GM19035 (cell line): ENCODE results near the gene PDE3A.
"Not testable (repeated sequence)": the region's sequence is repeated elsewhere in the genome, so short reads cannot be mapped to it uniquely, and the experiment has no call there.

ENCODE experiments used
- ATAC-seq: cut with Tn5 transposase; IDR thresholded peaks from one replicate; pipeline ENCODE4 v1.9.1; 2021; ENCODE audit not compliant: unreplicated experiment

PDE3A gene

DNA sequence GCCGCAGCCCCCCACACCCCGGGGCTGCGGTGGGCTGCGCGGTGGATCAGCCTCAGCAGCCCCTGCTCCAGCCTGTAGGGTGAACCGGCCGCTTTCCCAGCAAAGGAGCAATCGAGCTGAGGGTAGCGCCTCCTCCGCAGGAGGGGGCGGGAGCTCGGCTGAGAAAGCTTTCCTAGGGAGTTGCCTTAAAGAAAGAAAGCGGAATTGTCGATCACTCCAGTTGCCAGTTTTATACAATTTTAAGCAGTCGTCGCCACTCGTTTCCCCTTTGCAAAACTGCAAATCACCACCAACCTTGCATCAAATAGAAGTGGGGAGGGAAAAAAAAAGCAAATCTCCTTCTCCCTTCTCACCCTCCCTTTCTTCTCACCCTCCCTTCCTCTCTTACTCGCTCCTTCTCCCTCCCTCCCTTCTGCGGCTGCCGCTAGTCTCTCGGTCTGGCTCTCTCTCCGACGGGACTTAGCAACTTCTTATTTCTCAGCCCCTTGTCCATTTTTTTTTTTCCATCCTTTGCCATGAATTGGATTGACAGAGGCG is at the start of gene PDE3A:
PDE3A (plus strand) TSS at position 424 of the 537 bp plus-strand sequence. CDS start 748 bp downstream, outside the sequence.
- ATAC-seq = no peak

DNA sequence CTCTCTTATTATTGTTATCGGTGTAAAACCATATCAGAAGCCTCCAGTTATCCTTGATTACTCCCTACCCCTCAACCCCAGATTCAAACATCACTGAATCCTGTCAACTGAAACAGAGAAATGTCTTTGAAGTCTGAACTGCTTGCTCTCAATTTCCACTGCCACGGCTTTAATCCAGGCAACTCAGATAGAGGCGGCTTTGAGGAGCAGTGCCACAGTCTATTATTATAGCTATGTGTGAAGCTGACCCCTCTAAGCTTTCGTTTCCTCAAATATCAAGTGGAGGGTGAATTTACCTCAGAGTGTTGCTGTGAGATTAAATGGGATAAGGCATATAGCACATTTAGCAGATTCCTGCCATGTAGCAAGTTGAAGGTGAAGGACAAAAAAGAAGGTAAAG is 49.0 kb upstream of the PDE3A start:
- ATAC-seq = no peak

DNA sequence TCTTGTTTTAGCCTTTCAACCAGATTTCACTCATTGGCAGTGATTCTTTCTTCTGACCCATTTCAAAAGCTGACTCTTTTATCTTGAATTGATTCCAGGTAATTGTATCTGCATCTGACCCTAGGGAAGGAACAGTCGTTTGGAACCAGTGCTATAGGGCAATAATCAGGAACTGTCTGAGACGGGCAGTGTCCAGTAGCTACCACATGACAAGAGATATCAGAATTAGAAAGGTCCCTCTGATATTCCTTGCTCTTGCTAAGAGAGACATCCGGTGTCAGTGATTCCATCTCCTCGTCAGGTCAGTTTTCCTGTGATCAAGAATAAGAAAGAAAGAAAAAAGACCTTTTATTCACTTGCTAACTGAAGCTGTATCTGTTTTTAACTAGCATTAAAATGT is 47.8 kb upstream of the PDE3A start:
- ATAC-seq = no peak

DNA sequence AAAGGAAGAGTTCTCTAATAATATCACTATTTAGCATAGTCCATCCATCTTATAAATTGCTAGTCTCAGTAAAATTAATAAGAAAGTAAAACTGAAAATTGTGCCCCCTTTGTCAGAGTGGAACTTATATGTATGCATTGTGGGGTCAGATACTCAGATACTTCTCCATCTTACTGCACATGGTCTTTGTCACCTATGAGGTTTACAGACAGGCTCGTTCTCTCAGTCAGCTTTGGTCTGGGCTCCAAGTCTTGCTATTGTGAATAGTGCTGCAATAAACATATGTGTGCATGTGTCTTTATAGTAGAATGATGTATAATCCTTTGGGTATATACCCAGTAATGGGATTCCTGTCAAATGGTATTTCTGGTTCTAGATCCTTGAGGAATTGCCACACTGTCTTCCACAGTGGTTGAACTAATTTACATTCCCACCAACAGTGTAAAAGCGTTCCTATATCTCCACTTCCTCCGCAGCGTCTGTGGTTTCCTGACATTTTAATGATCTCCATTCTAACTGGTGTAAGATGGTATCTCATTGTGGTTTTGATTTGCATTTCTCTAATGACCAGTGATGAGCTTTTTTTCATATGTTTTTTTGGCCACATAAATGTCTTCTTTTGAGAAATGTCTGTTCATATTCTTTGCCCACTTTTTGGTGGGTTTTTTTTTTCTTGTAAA is 37.4 kb upstream of the PDE3A start:
- ATAC-seq = not testable (repeated sequence)

DNA sequence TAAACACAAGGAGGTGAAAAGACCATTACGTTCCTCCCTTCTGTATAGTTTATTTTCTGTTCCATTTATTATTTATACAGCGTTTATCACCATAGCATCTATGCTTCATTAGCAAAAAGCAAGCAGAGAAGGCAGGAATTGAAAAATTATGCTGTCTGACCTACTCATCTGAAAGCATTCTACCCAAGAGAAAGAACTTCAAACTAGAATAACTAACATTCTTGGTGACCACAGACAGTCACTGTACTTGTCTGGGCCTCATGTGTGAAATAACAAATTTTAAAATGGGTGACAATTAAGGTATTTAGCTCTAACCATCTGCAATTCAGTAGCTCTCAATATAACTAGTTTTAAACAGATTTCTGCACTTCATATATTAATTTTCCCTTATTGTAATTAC is 29.3 kb upstream of the PDE3A start:
- no peak for ATAC-seq

DNA sequence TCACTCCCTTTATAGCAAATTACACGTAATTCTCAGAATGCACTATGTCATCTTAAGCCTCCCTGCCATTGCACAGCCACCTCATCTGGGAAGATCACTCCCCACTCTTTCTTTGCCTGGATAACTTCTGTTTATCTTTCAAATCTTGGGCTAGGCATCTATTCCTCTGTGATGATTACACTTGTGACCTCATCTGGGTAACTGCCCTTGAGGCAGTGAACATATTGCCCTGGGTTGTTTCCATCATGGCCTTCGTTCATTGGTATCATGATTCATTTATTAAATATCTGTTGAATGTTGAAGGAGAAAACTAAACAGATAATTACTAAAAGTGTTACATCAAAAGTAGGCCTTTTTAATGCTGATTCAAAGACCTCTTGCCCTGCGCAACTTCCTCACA is 26.2 kb upstream of the PDE3A start:
- ATAC-seq = no peak

DNA sequence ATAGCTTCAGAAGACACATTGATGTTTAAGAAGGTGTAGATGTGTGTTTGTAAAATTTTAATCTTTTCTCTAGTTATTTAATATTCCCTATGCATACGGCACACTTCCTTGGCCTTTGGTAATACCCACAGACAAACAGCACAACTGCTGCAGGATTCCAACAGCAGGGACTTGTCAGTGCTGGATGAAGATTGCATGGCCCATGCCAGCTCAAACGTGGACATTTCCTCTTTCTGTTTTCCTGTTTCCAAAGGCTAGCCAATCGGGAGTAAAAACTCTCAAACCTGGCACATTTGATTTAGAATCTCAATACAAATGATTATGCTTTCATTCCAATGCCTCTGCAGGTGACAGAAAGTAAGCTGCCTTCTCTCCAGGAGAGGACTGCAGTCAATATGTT is 22.5 kb upstream of the PDE3A start:
- no peak for ATAC-seq

DNA sequence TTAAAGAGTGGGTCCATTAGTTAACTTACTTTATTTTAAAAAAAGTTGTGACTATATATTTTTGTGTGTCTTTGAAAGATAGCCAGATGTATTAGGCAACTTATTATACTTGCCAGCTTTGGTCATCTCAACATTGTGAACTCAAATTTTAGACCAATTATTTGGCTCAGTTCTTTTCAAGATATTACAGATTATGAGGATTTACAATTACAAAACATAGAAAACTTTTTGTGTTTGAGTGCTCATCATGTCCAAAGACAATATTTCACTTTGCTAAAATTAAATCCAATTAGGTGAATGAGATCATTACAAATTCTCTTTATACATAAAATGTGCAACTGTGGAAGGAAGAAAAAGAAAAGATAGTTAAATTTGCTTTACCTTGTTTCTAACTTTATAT is 18.3 kb upstream of the PDE3A start:
- no peak for ATAC-seq

DNA sequence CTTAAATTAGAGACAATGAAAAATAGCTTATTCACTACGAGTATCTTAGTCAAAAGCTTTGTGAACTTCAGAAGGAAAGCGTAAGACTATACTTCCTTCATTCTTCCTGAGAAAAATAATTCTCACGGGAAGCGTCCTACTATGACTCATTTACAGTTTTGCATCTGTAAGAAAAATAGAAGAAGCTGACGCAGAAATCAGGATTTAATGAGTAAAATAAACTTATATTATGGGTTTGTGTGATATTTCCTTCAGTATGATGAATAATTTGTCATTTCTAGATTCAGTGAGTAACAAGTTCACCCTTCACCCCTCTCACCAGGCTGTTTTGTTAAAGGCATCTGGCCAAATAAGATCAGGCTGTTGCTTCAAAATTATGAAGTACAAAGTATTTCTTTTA is 17.8 kb upstream of the PDE3A start:
- ATAC-seq = no peak

DNA sequence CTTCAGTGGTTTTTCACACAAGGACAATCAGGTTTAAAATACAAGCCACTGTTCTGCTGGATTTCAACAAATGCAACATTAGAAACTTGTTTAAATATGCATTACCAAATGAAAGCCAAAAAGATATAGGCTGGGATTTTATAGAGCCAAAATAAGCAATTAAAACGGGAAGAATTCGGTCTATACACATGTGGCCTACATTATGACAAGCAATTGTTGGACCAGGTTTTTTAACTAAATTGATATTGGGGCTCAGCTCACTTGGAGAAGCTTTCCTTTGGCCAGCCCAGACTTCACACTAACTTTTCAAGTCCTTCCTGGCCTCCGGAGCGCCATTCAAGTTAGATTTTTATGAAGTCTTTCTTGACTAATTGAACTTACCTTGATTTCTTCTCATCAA is 16.9 kb upstream of the PDE3A start:
- ATAC-seq = no peak

DNA sequence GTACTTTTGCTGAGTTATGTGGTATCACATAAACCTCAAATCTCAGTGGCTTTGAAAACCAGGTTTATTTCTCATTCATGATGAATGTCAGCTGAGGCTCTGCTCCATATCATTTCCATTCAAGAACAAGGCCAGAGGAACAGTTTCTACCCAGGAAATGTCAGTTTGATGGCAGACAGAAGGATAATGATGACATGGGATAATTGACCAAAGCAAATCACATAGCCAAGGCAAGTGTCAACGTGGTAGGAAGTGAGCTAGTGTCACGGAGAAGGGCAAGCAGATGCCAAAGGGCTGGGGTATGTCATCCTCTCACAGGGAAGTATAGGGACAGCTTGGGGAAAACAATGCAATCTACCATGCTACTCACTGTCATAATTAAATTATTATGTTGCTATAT is 12.3 kb upstream of the PDE3A start:
- ATAC-seq = no peak

DNA sequence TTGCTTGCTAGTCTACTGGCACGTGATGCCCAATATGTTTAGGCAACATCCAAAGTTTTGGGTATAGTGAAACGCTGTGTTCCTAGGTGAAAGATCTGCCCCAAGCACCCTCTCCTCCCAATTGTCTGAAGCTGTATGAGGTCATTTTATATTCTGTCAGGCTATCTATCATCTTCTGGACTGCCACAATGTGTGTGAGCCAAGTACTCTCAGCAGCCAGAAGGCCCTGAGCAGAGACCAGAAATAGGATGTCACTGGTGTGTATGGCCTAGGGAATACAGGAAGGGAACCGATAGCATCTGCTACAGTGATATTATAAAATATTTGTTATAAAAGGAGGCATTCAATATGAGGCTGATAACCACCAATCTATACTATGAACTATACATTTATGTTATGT is 7.9 kb upstream of the PDE3A start:
- no peak for ATAC-seq

DNA sequence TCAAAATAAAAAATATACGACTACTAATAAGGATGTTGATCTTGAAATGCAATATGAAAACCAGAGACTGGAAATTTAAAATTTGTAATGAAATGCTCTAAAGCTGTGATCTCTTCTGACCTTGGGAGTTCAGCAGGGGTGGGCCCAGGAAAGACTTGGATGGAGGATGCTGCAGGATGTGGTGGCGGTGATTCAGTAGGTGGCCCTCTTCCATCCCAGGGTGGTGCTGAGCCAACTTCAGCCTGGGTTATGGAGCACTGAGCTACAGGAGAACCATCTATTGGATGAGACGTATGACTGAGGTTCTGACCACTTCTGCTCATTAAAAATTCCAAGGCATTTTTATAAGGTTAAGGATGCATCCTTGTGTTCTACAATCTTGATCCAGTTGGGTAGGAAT is 6.9 kb upstream of the PDE3A start:
- no peak for ATAC-seq

DNA sequence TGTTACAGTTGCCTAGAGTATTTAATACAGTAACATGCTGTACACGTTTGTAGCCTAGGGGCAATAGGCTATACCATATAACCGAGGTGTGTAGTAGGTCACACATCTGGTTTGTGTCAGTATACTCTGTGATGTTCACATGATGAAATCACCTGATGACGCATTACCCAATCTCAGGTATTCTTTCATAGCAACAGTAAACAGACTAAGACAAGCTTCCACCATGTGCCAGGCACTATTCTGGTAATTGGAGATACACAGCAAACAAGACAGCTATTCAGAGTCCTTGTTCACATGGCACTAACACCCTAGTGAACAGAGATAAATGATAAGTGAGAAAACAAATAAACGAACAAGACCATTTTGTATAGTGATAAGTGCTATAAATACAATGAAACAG is 3.8 kb upstream of the PDE3A start:
- ATAC-seq = no peak

DNA sequence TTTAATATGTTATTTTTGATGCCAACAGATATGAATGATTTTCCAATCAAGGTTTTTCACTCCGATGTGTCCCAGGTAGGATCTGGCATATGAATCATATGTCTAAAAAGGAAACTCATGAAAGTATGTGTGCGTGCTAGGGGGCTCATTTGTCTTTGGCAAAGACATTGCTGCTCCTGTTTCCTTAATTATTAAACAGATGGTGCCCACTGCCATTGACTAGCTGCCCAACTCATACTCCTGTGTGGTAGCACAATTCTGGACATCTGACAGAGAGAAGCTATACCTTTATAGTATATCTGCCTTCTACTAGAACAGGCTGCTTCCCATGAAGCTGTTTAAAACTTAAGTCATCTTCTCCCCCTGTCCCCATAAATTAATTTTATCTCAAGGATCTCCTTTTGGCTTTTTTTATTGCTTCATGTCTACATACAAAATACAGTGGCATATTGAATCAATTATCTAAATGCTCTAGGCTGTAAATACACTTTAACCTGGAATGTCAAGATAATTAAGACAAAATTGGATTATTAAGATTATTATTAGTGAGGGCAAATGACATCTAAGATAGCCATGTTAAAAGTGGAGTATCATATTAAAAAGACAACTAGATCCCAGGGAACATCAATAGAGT is 1.4 kb upstream of the PDE3A start:
- ATAC-seq = no peak

DNA sequence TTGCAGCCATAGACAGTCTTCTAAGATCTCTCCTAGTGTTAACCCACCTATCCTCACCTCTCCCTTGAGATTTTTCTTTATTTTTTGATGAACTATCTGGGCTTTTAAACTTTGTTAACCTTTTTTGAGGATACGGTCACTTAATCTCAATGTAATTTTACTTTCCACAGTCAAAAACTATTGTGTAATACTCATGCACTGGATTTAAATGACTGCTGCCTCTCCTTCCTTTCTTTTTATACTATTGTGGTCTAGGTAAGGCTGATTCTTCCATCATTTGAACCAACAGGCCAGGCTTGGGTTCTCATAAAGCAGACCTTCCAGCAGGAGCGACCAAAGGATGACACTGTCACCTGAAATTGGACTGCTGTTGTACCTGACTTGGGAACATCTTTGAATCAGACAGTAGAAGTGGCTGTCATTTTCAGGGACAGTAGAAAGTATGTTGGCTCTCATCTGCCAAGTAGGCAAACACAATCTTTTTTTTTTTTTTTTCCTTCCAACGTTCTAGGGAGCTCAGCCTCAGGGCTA is 689 bp upstream of the PDE3A start:
- no peak for ATAC-seq

DNA sequence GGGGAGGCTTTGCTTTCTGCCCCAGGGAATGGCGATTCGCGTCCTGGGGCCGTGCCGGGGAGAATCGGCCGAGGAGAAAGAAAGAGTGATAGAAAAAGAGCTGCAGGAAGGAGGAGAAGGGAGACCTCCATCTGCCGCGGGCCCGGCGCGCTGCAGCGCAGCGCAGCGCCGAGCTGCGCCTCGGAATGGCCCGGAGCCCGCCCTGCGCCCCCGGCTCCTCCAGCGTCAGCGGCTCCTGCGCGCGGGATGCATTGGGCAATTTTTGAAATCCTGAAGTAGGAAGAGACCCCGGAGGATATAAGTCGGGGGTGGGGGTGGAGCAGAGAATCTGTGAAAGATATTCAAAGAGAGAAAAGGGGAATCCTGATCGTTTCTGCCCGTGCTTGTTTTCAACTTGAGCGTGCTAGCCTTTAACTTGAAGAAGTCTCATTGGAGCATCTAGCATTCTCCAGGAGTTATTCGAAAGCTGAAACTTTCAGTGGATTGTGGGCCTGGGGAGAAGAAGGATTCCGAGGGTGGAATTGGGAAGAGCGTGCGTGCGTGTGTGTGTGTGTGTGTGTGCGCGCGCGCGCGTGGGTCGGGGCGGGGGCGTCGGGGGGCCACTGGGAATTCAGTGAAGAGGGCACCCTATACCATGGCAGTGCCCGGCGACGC is 441 bp downstream of the PDE3A start:
- ATAC-seq = no peak

DNA sequence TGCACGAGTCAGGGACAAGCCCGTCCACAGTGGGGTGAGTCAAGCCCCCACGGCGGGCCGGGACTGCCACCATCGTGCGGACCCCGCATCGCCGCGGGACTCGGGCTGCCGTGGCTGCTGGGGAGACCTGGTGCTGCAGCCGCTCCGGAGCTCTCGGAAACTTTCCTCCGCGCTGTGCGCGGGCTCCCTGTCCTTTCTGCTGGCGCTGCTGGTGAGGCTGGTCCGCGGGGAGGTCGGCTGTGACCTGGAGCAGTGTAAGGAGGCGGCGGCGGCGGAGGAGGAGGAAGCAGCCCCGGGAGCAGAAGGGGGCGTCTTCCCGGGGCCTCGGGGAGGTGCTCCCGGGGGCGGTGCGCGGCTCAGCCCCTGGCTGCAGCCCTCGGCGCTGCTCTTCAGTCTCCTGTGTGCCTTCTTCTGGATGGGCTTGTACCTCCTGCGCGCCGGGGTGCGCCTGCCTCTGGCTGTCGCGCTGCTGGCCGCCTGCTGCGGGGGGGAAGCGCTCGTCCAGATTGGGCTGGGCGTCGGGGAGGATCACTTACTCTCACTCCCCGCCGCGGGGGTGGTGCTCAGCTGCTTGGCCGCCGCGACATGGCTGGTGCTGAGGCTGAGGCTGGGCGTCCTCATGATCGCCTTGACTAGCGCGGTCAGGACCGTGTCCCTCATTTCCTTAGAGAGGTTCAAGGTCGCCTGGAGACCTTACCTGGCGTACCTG is 1.1 kb downstream of the PDE3A start:
- ATAC-seq = no peak

DNA sequence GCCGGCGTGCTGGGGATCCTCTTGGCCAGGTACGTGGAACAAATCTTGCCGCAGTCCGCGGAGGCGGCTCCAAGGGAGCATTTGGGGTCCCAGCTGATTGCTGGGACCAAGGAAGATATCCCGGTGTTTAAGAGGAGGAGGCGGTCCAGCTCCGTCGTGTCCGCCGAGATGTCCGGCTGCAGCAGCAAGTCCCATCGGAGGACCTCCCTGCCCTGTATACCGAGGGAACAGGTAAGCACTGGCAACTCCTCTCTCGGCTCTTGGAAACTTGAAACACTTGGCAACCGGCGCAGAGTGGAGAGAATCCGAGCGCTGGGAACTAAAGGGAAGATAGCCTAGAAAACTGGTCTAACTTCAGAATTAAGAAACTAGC is 1.7 kb downstream of the PDE3A start:
- no peak for ATAC-seq

DNA sequence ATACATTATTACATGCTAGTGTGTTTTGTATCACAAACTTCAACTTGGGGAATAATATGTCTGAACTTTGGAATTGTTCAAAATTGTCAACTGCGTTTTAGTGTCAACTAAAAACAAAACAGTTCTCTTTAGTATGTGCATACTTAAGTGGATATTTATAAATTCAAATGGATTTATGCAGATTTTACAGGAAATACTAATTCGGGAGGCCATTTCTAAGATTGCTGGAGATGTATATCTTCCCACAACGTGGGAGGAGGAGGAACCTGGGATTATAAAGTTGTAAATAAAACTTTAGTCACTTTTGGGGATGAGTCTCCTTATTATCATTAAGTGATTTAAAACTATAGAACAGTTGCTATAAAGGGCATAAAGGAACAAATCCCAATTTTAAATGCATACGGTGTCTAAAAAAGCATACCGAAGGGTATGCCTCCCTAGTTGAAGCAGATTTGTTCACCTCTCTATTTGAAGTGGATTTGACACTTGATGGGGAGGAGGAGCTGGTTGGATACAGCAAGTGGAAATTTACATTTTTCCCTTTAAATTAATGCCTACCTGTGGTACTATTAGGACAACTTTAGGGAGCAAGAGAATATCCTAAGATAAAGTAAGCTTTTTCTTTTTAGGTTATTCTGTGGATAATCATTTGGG is 2.7 kb downstream of the PDE3A start:
- no peak for ATAC-seq
